GM12878 (cell line): ENCODE data around the gene SLC15A3. TPM values are rescaled to one million over a fixed set of nuclear protein-coding genes. Genes with fewer than 3 reads are reported as not detected.

ENCODE experiments used
- ATAC-seq: fragments of 200-7000 bp; cut with Tn5 transposase; 3 replicates; pipeline ENCODE4 v1.9.1; 2020; ENCODE audit warnings: mild to moderate bottlenecking, moderate library complexity
- BruUV-seq: library from RNA; stranded (reverse); fragments of 400-500 nt; replicated peaks from 2 replicates; lab custom pipeline; 2021; lab: Mats Ljungman, UMichigan
- CTCF ChIA-PET: fragments of 300-600 bp; sonication (Branson Sonifier 250); formaldehyde crosslinking; extraction: SDS; loops from one replicate; lab custom pipeline; 2021; ENCODE audit warnings: inconsistent platforms; lab: Yijun Ruan, JAX
- POLR2A ChIA-PET: fragments of 350-600 bp; formaldehyde crosslinking; extraction: SDS; loops from one replicate; lab custom pipeline; 2021; ENCODE audit warnings: inconsistent platforms; lab: Charles Lee
- RAD21 ChIA-PET: fragments of 300-600 bp; sonication (Branson Sonifier 250); formaldehyde crosslinking; loops from one replicate; lab custom pipeline; 2023; ENCODE audit warnings: antibody characterized with exemption; ENCODE audit not compliant: unreplicated experiment; lab: Charles Lee
- SMC1A ChIA-PET: fragments of 300-600 bp; sonication (Branson Sonifier 250); formaldehyde crosslinking; loops from one replicate; lab custom pipeline; 2023; ENCODE audit not compliant: unreplicated experiment, uncharacterized antibody; lab: Charles Lee
- DNase-seq: peaks from one replicate; pipeline ENCODE4 v3.0.0-alpha.2; 2011; ENCODE audit warnings: low read depth, low spot score
- FAIRE-seq: peaks from 3 replicates; lab custom pipeline; 2011; peaks lifted over from hg19 to GRCh38; lab: Jason Lieb, UNC
- H2AFZ ChIP-seq: 2 replicates; pipeline ENCODE4 v1.6.0; 2011; ENCODE audit warnings: low read depth, low read length, control low read depth; ENCODE audit not compliant: control insufficient read depth
- H3K27ac ChIP-seq: 2 replicates; pipeline ENCODE4 v1.5.1; 2011; ENCODE audit warnings: control low read depth; ENCODE audit not compliant: control insufficient read depth, insufficient read depth
- H3K27me3 ChIP-seq, 2 experiments: replicated peaks in 1 of 2; 2 replicates each; pipeline versions ENCODE4 v1.6.0 to v1.6.1; 2011; ENCODE audit warnings: low read length in 1 of 2; ENCODE audit not compliant: control insufficient read depth in 2 of 2, insufficient read depth in 2 of 2
- H3K36me3 ChIP-seq, 2 experiments: 2 replicates each; pipeline ENCODE4 v1.5.1; 2011; ENCODE audit warnings: low read length in 1 of 2; ENCODE audit not compliant: control insufficient read depth in 2 of 2, insufficient read depth in 2 of 2
- H3K4me1 ChIP-seq: 2 replicates; pipeline ENCODE4 v1.6.1; 2011; ENCODE audit warnings: mild to moderate bottlenecking, low read length, moderate library complexity, mixed read lengths; ENCODE audit not compliant: control insufficient read depth, insufficient read depth
- H3K4me2 ChIP-seq: 2 replicates; pipeline ENCODE4 v1.6.0; 2011; ENCODE audit warnings: control low read depth; ENCODE audit not compliant: control insufficient read depth, insufficient read depth
- H3K4me3 ChIP-seq: fragments of 200-600 bp; sonication (generic); 2 replicates; pipeline ENCODE4 v1.5.1; 2016
- H3K79me2 ChIP-seq: 2 replicates; pipeline ENCODE4 v1.6.0; 2011; ENCODE audit warnings: low read length; ENCODE audit not compliant: control insufficient read depth, insufficient read depth
- H3K9ac ChIP-seq: 2 replicates; pipeline ENCODE4 v1.8.0; 2011; ENCODE audit warnings: low read length, control low read depth, mixed read lengths; ENCODE audit not compliant: control insufficient read depth, insufficient read depth
- H3K9me3 ChIP-seq: replicated peaks from 3 replicates; pipeline ENCODE4 v1.5.1; 2011; ENCODE audit warnings: mild to moderate bottlenecking, low read length; ENCODE audit not compliant: control insufficient read depth, insufficient read depth
- H4K20me1 ChIP-seq: 2 replicates; pipeline ENCODE4 v1.6.0; 2011; ENCODE audit not compliant: control insufficient read depth, insufficient read depth
- ATF2 ChIP-seq: IDR thresholded peaks from 2 replicates; pipeline ENCODE4 v1.6.1; 2012; ENCODE audit warnings: low read length, inconsistent platforms
- CBX3 ChIP-seq: fragments of 200-600 bp; sonication (generic); IDR thresholded peaks from 2 replicates; pipeline ENCODE4 v1.6.1; 2016; ENCODE audit warnings: low read depth, borderline replicate concordance
- CHD2 ChIP-seq: IDR thresholded peaks from 2 replicates; pipeline ENCODE4 v1.6.1; 2011; ENCODE audit warnings: low read depth, low read length, improper control_type of control experiment, borderline replicate concordance
- CREB1 ChIP-seq: IDR thresholded peaks from 2 replicates; pipeline ENCODE4 v1.6.1; 2012; ENCODE audit warnings: low read depth, mild to moderate bottlenecking, inconsistent platforms
- HDAC2 ChIP-seq: fragments of 200-600 bp; sonication (generic); IDR thresholded peaks from 2 replicates; pipeline ENCODE4 v1.6.1; 2017
- HDGF ChIP-seq: fragments of 450-650 bp; IDR thresholded peaks from 2 replicates; pipeline ENCODE4 v1.6.1; 2016; ENCODE audit warnings: antibody characterized with exemption
- MTA2 ChIP-seq: fragments of 450-650 bp; IDR thresholded peaks from 2 replicates; pipeline ENCODE4 v1.6.1; 2016; ENCODE audit warnings: low read depth, mild to moderate bottlenecking, moderate library complexity
- NR2C1 ChIP-seq: fragments of 450-650 bp; IDR thresholded peaks from 2 replicates; pipeline ENCODE4 v1.6.1; 2017; ENCODE audit warnings: antibody characterized with exemption, mild to moderate bottlenecking, moderate library complexity
- NR2C2 ChIP-seq: IDR thresholded peaks from 2 replicates; pipeline ENCODE4 v1.6.1; 2011; ENCODE audit warnings: borderline replicate concordance, low read depth; ENCODE audit not compliant: control insufficient read depth, insufficient read length
- POLR2AphosphoS2 ChIP-seq: IDR thresholded peaks from 2 replicates; pipeline ENCODE4 v1.6.1; 2011; ENCODE audit warnings: low read depth, mild to moderate bottlenecking, low read length, improper control_type of control experiment, moderate library complexity
- RAD51 ChIP-seq: fragments of 450-650 bp; IDR thresholded peaks from 2 replicates; pipeline ENCODE4 v1.6.1; 2016; ENCODE audit warnings: moderate library complexity, mild to moderate bottlenecking, inconsistent platforms
- RB1 ChIP-seq: fragments of 450-650 bp; formaldehyde crosslinking; IDR thresholded peaks from 2 replicates; pipeline ENCODE4 v1.6.1; 2017; ENCODE audit warnings: mild to moderate bottlenecking, borderline replicate concordance
- SIN3A ChIP-seq: IDR thresholded peaks from 2 replicates; pipeline ENCODE4 v1.6.1; 2012; ENCODE audit warnings: low read depth, low read length, improper control_type of control experiment
- SIX5 ChIP-seq: IDR thresholded peaks from 2 replicates; pipeline ENCODE4 v1.6.1; 2011; ENCODE audit warnings: mild to moderate bottlenecking, low read depth, low read length, moderate library complexity; ENCODE audit not compliant: severe bottlenecking
- SMAD5 ChIP-seq: IDR thresholded peaks from 2 replicates; pipeline ENCODE4 v1.6.1; 2016; ENCODE audit warnings: antibody characterized with exemption, low read depth
- SRF ChIP-seq, 2 experiments: IDR thresholded peaks; 2 replicates each; pipeline ENCODE4 v1.6.1; 2011; ENCODE audit warnings: low read depth in 2 of 2, low read length in 2 of 2, mild to moderate bottlenecking in 1 of 2, moderate library complexity in 1 of 2
- TARDBP ChIP-seq: IDR thresholded peaks from 2 replicates; pipeline ENCODE4 v1.6.1; 2016; ENCODE audit warnings: borderline replicate concordance
- TCF7 ChIP-seq: IDR thresholded peaks from 2 replicates; pipeline ENCODE4 v1.6.1; 2014; ENCODE audit warnings: antibody characterized with exemption, borderline replicate concordance
- WGBS: methylation state at CpG from one replicate; pipeline ENCODE4 v1.1.6; 2016; ENCODE audit warnings: low lambda C conversion rate; ENCODE audit not compliant: insufficient replicate concordance, insufficient coverage; ENCODE audit errors: missing lambda C conversion rate; 5-methylcytosine and 5-hydroxymethylcytosine counted together
- in situ Hi-C: fragments of 300-500 bp; cut with MboI; formaldehyde crosslinking; loops from 9 replicates; pipeline ENCODE4 v1.14.3; 2018; ENCODE audit warnings: mixed read lengths
- intact Hi-C: fragments of 100-400 bp; cut with micrococcal nuclease; formaldehyde crosslinking; loops from one replicate; pipeline ENCODE4 v1.14.2; 2022; ENCODE audit not compliant: unreplicated experiment
- polyA plus RNA-seq, 11 experiments: library from polyadenylated mRNA; depleted of rRNA in 4 of 11; unstranded in 6 of 11; stranded (reverse) in 5 of 11; fragments of >200 nt; fragmentation: Nextera tagmentation in 4 of 11; fragmentation: Illumina TruSeq in 1 of 11; extraction: Ambion mirVana in 4 of 11; extraction: Trizol in 1 of 11; gene quantifications; 1 replicate in 1 of 11; 2 replicates in 10 of 11; pipeline versions ENCODE4 v1.2.1 to v1.2.3, GENCODE V29; 2011 to 2016; ENCODE audit warnings: inconsistent platforms in 2 of 11, missing spikeins in 2 of 11, low read depth in 1 of 11
- total RNA-seq, 4 experiments: library from RNA; depleted of rRNA in 3 of 4; stranded (reverse); fragments of >200 nt in 3 of 4; fragmentation: Illumina TruSeq in 1 of 4; extraction: Trizol in 1 of 4; gene quantifications; 2 replicates each; pipeline versions ENCODE4 v1.2.1 to v1.2.3, GENCODE V29; 2013 to 2021
- TF ChIP-seq, protein P1 (sequence below): IDR thresholded peaks from 2 replicates; pipeline ENCODE4 v1.6.1; 2012; ENCODE audit warnings: low read depth, low read length, improper control_type of control experiment
- TF ChIP-seq, protein P2 (sequence below): fragments of 450-650 bp; IDR thresholded peaks from 2 replicates; pipeline ENCODE4 v1.6.1; 2017; ENCODE audit warnings: mild to moderate bottlenecking, low read depth, inconsistent platforms; ENCODE audit not compliant: poor library complexity, severe bottlenecking

The SLC15A3 gene
- total and polyA plus RNA-seq, 10 of the 15 experiments (the other 5 are each of a cell fraction or from before 2014, with no cell fraction given), result 17.7 to 102 (median 55.8) TPM

GRCh38 chr11:60922906-60923305 is 29.1 kb downstream of the SLC15A3 start:
- no peak overlapping the region for H2AFZ ChIP-seq

More at GRCh38 chr11:60922906-60923305, 29.1 kb downstream of the SLC15A3 start:
- Histone ChIP-seq H3K36me3 (peaks cover 17 to 21% of the 10 kb centered on the region in 2 experiments), H3K4me1 (peaks cover 30% of the 10 kb centered on the region), H3K4me3 (no peak overlapping the region), H4K20me1 (no peaks in the 10 kb centered on the region), H3K27ac (no peak overlapping the region), H3K79me2 (peaks cover 12% of the 10 kb centered on the region), H3K9me3 (no peaks in the 10 kb centered on the region), H3K27me3 (no peaks in the 10 kb centered on the region), H3K4me2 (no peak overlapping the region), H3K9ac (no peak overlapping the region)
- TSS peak; percentile 49 for BruUV-seq
- SMC1A ChIA-PET, result interaction anchor here (1.7 to 1.8 kb wide), 2 partner anchors 7 to 9 kb away, joined by 5 to 7 read pairs; partner anchors contain the start of gene TMEM109
- TF ChIP-seq, protein P1, sequence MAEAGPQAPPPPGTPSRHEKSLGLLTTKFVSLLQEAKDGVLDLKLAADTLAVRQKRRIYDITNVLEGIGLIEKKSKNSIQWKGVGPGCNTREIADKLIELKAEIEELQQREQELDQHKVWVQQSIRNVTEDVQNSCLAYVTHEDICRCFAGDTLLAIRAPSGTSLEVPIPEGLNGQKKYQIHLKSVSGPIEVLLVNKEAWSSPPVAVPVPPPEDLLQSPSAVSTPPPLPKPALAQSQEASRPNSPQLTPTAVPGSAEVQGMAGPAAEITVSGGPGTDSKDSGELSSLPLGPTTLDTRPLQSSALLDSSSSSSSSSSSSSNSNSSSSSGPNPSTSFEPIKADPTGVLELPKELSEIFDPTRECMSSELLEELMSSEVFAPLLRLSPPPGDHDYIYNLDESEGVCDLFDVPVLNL, result no peak
- TF ChIP-seq, protein P2, sequence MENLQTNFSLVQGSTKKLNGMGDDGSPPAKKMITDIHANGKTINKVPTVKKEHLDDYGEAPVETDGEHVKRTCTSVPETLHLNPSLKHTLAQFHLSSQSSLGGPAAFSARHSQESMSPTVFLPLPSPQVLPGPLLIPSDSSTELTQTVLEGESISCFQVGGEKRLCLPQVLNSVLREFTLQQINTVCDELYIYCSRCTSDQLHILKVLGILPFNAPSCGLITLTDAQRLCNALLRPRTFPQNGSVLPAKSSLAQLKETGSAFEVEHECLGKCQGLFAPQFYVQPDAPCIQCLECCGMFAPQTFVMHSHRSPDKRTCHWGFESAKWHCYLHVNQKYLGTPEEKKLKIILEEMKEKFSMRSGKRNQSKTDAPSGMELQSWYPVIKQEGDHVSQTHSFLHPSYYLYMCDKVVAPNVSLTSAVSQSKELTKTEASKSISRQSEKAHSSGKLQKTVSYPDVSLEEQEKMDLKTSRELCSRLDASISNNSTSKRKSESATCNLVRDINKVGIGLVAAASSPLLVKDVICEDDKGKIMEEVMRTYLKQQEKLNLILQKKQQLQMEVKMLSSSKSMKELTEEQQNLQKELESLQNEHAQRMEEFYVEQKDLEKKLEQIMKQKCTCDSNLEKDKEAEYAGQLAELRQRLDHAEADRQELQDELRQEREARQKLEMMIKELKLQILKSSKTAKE, result no peak
- TF ChIP-seq CREB1, result no peak
- TF ChIP-seq CBX3, result no peak
- TF ChIP-seq SRF (IDR thresholded peaks at IDR 0.05; ENCODE audit: low read depth in 2 of 2, low read length in 2 of 2), result no peak
- no peak for TF ChIP-seq NR2C2
- TF ChIP-seq ATF2, result no peak
- no peak for TF ChIP-seq HDGF
- TF ChIP-seq TARDBP, result no peak
- TF ChIP-seq POLR2AphosphoS2, result no peak
- no peak for TF ChIP-seq NR2C1
- TF ChIP-seq MTA2, result no peak
- no peak for TF ChIP-seq RAD51
- TF ChIP-seq SIX5, result no peak
- no peak for TF ChIP-seq RB1
- TF ChIP-seq SIN3A, result no peak
- no peak for TF ChIP-seq TCF7
- no peak for TF ChIP-seq HDAC2
- no peak for TF ChIP-seq CHD2
- no peak for TF ChIP-seq SMAD5
- FAIRE-seq (no peak), DNase-seq (no peak), ATAC-seq (no peak)
- POLR2A ChIA-PET, result interaction anchor here (1.7 kb wide), 1 partner anchor 9 kb away, joined by 9 read pairs; the partner anchor contains the start of gene TMEM109
- RAD21 ChIA-PET, result interaction anchor here (1.7 to 1.8 kb wide), 2 partner anchors 8 to 9 kb away, joined by 7 to 8 read pairs; partner anchors contain the start of gene TMEM109
- in situ Hi-C loops, result no loop called here
- WGBS, result 93% methylated on average over 6 of the region's 6 CpGs
- intact Hi-C loops, result no loop called here
- CTCF ChIA-PET, result interaction anchor here (1.5 kb wide), 1 partner anchor 47 kb away, joined by 5 read pairs; no protein-coding TSS in a partner anchor
